ENCODE results near the gene RUNX1.

RUNX1 gene

GRCh38 chr21:35011681-35012080 is 37.4 kb downstream of the RUNX1 start:
- peaks cover 33 to 43% of the 10 kb centered on the region in 2 experiments for H3K4me1 ChIP-seq (ENCODE audit: control insufficient read depth in 1 of 2, insufficient read depth in 1 of 2, low read depth in 1 of 2, low read length in 1 of 2)
- no peaks in the 10 kb centered on the region for H3K27me3 ChIP-seq
- H3K36me3 ChIP-seq: no peaks in the 10 kb centered on the region
- H3K4me3 ChIP-seq (ENCODE audit: low read depth in 1 of 2, low read length in 1 of 2): no peak overlapping the region
- TF ChIP-seq CTCF (IDR thresholded peaks at IDR 0.05): no peak
- H3K27ac ChIP-seq: peak overlapping the region; percentile 40
- H3K9me3 ChIP-seq: no peaks in the 10 kb centered on the region

GRCh38 chr21:35010447-35010846 is 38.7 kb downstream of the RUNX1 start:
- Histone ChIP-seq H3K4me1 (ENCODE audit: control insufficient read depth in 1 of 2, insufficient read depth in 1 of 2, low read depth in 1 of 2, low read length in 1 of 2) (peaks cover 22 to 33% of the 10 kb centered on the region in 2 experiments), H3K27ac (no peak overlapping the region), H3K9me3 (no peaks in the 10 kb centered on the region), H3K36me3 (peaks cover 4% of the 10 kb centered on the region), H3K27me3 (no peaks in the 10 kb centered on the region), H3K4me3 (ENCODE audit: low read depth in 1 of 2, low read length in 1 of 2) (no peak overlapping the region)
- TF ChIP-seq CTCF (IDR thresholded peaks at IDR 0.05): no peak

GRCh38 chr21:35007348-35007747 is 41.8 kb downstream of the RUNX1 start:
- H3K4me1 ChIP-seq (ENCODE audit: control insufficient read depth in 1 of 2, insufficient read depth in 1 of 2, low read depth in 1 of 2, low read length in 1 of 2): peaks cover 8 to 21% of the 10 kb centered on the region in 2 experiments
- H3K27ac ChIP-seq: peak overlapping the region; percentile 35
- no peaks in the 10 kb centered on the region for H3K27me3 ChIP-seq
- peaks cover 4% of the 10 kb centered on the region for H3K36me3 ChIP-seq
- H3K9me3 ChIP-seq: no peaks in the 10 kb centered on the region
- no peak for TF ChIP-seq CTCF (IDR thresholded peaks at IDR 0.05)
- H3K4me3 ChIP-seq (ENCODE audit: low read depth in 1 of 2, low read length in 1 of 2): no peak overlapping the region

GRCh38 chr21:35006771-35007170 is 42.3 kb downstream of the RUNX1 start:
- H3K4me1 ChIP-seq (ENCODE audit: control insufficient read depth in 1 of 2, insufficient read depth in 1 of 2, low read depth in 1 of 2, low read length in 1 of 2): peaks cover 8 to 21% of the 10 kb centered on the region in 2 experiments
- H3K27ac ChIP-seq: peak overlapping the region; percentile 35
- no peaks in the 10 kb centered on the region for H3K9me3 ChIP-seq
- no peak for TF ChIP-seq CTCF (IDR thresholded peaks at IDR 0.05)
- H3K36me3 ChIP-seq: peaks cover 4% of the 10 kb centered on the region
- no peak overlapping the region for H3K4me3 ChIP-seq (ENCODE audit: low read depth in 1 of 2, low read length in 1 of 2)
- H3K27me3 ChIP-seq: no peaks in the 10 kb centered on the region

- Histone ChIP-seq H3K27me3 (no peaks in the 10 kb centered on the region), H3K9me3 (no peaks in the 10 kb centered on the region), H3K4me3 (ENCODE audit: low read depth in 1 of 2, low read length in 1 of 2) (no peak overlapping the region), H3K36me3 (peaks cover 4% of the 10 kb centered on the region), H3K27ac (peak overlapping the region; percentile 35), H3K4me1 (ENCODE audit: control insufficient read depth in 1 of 2, insufficient read depth in 1 of 2, low read depth in 1 of 2, low read length in 1 of 2) (peaks cover 8 to 21% of the 10 kb centered on the region in 2 experiments)
- TF ChIP-seq CTCF (IDR thresholded peaks at IDR 0.05): no peak
These were observed 42.9 kb downstream of the RUNX1 start for GRCh38 chr21:35006248-35006647.
